GM21786 (cell line): ENCODE measurements around the gene MRM1.

ENCODE experiments used
- ATAC-seq: cut with Tn5 transposase; IDR thresholded peaks from one replicate; pipeline ENCODE4 v1.9.1; 2021; ENCODE audit not compliant: unreplicated experiment

MRM1 gene, protein sequence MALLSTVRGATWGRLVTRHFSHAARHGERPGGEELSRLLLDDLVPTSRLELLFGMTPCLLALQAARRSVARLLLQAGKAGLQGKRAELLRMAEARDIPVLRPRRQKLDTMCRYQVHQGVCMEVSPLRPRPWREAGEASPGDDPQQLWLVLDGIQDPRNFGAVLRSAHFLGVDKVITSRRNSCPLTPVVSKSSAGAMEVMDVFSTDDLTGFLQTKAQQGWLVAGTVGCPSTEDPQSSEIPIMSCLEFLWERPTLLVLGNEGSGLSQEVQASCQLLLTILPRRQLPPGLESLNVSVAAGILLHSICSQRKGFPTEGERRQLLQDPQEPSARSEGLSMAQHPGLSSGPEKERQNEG

GRCh38 chr17:36601303-36602029 is at the start of gene MRM1:
MRM1 (plus strand) TSS chr17:36601583; CDS start chr17:36601811, 228 bp downstream.
- ATAC-seq: peak; percentile 81

- no peak for ATAC-seq
Measured at GRCh38 chr17:36553459-36553858, 47.9 kb upstream of the MRM1 start.

GRCh38 chr17:36566081-36566480 is 35.3 kb upstream of the MRM1 start:
- no peak for ATAC-seq

DNA sequence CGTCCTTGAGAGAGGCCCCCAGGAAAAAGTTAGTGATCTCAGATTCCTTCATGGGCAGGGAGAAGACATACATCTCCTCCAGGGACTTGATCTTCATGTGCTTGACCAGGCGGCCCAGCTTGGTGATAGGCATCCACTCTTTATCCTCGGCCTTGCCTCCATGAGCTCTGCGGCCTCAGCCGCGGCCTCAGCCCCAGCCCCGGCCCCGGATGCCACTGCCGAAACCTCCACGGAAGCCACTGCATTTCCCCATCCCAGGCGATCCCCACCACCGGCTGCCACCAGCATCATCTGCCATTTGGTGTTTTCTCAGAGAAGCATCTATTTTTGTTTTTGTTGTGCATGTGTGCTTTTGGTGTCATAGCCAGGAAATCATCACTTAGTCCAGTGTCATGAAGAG is 26.4 kb upstream of the MRM1 start:
- ATAC-seq: no peak

DNA sequence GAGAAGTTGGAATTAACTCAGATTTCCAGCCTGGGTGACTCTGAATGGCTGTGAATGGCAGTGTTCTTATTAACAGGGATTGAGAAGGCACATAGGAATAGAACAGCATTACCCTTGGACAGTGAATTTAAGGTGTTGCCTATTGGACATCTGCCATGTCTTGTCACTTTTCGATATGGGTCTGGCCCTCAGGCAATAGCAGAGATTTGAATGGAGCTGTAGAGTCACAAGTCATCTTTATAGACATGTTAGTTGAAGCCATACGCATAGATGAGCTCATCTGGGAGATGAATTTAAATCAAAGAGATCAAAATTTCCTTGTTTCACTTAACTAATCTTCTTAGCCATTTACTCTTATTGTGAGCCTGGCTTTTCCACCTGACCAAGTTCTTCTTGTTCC is 24.6 kb upstream of the MRM1 start:
- ATAC-seq: no peak

GRCh38 chr17:36578671-36579070 is 22.7 kb upstream of the MRM1 start:
- ATAC-seq: no peak

- ATAC-seq: no peak
Measured at GRCh38 chr17:36583787-36584186, 17.6 kb upstream of the MRM1 start.

- ATAC-seq: no peak
Measured at GRCh38 chr17:36586138-36586537, 15.2 kb upstream of the MRM1 start.

- ATAC-seq: no peak
Measured at GRCh38 chr17:36590082-36590481, 11.3 kb upstream of the MRM1 start.

DNA sequence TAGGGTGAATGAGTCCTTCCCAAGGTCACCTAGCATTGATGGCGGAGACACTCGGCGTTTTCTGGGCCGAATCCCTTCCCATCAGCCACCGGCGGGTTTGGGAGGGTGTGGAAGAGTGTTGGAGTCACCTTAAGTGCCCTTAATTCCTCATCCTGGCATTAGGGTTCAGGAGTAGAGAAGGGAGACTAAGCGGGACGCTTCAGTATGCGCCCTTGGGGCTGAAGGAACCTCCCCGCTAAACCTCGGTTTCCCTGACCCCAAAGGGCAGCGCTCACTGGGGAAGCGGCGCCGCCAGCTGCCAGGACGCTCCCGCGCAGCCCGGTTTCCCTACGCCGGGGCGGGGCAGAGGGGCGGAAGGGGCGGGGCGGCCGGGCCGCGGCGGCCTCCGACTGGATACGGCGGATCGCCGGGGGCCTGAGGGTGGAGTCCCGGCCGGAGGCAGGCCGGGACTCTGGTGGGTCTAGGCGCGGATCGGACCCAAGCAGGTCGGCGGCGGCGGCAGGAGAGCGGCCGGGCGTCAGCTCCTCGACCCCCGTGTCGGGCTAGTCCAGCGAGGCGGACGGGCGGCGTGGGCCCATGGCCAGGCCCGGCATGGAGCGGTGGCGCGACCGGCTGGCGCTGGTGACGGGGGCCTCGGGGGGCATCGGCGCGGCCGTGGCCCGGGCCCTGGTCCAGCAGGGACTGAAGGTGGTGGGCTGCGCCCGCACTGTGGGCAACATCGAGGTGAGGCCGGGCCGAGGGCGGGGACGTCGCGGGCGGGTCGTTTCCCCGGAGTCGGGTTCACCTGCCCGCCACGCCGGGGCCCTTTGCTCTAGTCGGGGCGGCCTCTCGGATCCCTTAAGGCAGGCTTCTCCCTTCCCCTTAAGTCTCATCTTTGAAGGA is 9.7 kb upstream of the MRM1 start, which contains the start of gene DHRS11:
Gene DHRS11 (plus strand): TSS at position 446 of the 882 bp plus-strand sequence. CDS start 131 bp downstream, at position 577.
- ATAC-seq: peak; percentile 74

DNA sequence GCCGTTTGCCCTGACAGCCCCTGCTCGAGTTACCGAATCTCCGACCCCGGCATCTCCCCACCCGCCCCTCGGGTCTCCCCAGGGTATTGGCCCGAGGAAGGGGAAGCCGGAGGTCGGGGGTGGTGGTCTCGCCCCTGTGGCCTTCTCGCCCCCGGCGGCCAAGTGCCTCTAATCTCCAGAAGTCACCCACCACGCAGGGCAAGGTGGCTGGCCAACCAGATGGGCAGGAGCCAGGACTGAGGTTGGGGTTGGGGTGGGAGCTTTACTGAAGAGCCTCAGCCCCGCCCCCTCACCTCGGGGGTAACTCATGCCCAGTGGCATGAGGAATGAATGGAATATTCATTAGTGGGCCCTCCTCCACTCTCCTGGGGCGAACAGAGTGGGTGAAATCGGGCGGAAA is 9.1 kb upstream of the MRM1 start:
- ATAC-seq: no peak

- no peak for ATAC-seq
Measured at GRCh38 chr17:36592716-36593321, 8.6 kb upstream of the MRM1 start.

DNA sequence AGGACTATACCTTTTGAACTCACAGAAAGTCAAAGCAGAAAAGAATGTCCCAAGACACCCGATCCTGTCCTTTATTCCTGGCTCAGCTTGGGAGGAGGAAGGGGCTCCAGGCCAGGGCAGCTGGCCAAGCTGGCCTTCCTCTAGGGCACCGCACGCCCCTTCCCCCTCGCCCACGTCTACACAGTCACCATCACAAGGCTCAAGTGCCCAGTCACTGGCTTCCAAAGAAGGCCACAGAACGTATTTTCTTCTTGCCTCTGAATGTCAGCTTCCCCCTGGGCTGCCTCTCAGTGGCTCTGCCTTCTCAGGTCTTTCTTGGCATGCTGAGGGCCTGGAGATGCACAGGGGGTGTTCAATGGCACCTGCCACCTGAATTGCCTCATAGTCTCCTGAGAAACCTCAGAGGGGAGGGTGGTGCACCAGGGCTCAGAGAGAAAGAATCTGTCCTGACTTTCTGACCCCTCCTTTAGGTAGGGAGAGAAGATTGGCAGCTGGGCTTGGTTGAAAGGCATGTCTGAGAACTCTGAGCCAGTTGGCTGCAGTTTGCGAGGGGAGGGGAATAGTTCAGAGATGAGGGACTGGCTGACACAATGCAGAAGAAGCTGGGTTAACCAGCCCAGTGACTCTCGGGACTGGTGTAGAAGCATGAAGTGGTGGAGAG is 7.6 kb upstream of the MRM1 start:
- ATAC-seq: no peak

DNA sequence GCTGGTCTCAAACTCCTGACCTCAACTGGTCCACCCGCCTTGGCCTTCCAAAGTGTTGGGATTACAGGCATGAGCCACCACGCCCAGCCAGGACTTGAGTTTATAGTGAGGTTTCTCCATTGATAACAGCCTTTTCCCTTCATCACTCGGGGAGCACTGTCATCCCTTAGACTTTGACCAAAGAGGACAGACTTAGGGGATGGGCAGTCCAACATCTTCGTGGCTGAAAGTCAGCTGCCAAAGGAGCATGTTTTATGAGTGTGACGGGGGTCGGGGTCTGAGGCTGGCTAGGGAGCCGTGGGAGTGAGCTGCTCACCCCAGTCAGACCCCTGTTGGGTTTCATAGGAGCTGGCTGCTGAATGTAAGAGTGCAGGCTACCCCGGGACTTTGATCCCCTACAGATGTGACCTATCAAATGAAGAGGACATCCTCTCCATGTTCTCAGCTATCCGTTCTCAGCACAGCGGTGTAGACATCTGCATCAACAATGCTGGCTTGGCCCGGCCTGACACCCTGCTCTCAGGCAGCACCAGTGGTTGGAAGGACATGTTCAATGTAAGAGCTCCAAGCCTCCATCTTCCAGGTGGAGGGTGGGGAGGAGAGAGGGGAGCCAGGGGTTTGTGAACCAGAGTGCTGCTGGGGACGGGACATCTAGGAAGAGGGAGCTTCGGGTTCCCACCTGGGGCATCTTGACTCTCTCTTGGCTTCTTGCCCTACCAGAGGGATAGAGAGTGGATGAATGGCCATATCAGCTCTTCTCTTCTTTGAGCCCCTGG is 6.6 kb upstream of the MRM1 start:
- no peak for ATAC-seq

DNA sequence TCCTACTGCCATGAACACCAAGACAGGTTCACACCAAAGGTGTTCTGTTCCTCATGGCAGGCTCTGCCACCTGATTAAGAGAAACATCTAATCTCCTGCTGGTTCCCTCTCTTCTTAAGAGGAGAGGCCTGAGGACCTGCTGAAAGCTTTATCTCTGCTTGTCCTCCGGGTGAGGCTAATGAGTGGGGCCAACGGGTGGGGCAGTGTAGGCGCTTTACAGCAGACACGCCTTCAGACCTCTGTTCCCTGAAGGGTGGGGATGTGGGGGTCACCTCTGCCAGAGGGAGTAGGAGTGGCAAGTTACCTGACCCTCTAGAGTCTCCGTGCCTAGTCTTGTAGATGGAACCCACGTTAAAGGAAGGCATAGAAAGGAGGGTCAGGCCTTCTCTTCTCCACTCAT is 4.2 kb upstream of the MRM1 start:
- no peak for ATAC-seq

DNA sequence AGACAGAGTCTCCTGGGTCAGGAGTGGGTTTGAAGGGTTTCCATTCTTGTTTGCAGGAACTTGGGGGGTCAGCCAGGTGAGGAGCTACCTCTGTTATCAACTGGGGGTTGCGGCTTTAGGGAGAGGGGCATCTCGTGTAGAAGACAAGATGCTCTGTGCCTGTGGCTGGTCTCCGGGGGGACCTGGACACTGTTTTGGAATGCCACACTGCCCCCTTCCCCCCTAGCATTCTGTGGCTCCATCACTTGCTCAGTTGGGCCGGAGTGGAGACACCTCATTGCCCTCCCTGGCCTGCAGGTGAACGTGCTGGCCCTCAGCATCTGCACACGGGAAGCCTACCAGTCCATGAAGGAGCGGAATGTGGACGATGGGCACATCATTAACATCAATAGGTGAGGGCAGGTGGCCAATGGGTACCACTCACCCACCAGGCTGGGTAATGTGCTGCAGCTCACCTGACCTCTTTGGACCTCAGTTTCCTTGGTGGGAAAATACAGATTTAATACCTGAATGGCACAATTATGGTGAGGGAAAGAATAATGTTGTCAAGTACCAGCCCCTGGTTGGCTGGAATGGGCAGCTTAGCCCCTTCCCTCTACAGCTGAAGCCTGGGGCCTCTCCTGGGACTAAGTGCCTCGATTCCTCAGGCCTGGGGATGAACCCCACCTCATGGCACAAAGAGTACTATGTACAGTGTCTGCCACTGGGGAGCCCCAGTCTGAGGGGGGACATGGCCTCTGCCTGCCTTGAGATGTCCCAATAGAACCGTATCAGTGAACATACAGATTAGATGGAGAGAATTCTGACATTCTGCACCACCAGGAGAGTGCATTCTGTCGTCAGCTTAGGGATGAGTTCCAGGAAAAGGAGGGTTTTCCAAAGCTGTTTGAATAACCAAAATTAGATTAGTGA is 3.3 kb upstream of the MRM1 start:
- ATAC-seq: no peak

DNA sequence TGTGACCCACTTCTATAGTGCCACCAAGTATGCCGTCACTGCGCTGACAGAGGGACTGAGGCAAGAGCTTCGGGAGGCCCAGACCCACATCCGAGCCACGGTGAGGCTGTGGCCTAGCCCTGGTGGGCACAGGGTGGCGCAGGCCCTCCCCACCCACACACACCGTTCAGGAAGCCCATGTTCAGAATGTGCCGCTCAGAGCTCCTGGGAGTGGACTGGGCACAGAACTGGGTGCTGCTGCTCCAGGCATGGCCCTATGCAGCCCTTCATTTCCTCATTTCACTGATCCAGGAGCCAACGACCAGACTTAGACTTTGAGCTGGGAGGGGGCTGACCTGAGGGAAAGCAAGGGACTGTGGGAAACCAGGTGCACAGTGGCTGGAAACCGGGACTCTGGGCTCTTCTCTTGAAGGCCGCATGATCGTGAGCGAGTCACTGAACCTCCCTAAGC is 2.4 kb upstream of the MRM1 start:
- ATAC-seq: no peak

DNA sequence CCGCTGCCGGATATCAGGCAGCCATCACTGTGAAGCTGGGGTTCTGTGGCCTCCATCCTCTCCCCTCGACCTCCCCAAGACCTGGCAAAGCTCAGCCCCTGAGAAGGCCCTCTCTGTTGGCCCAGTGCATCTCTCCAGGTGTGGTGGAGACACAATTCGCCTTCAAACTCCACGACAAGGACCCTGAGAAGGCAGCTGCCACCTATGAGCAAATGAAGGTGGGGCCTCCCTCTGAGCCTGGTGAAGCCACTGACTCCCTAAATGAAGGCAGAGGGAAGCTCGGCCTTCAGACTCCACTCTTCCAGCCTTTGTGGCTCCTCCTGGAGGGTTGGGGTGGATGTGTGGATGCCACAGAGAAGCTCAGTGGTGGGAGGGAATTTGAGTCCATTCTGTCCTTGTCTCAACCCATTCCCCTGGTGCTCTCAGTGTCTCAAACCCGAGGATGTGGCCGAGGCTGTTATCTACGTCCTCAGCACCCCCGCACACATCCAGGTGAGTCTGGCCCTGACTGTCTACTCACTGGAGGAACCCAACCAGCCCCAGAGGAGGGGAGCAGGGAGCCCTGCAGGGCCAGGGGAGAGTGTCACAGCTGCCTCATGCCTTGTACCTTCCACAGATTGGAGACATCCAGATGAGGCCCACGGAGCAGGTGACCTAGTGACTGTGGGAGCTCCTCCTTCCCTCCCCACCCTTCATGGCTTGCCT is 1.7 kb upstream of the MRM1 start:
- ATAC-seq: no peak
